GM21528 (cell line): ENCODE results near the gene GDNF.
A peak's percentile ranks its signal among the peaks of the same experiment; 100 is the strongest.

Experiments used
- ATAC-seq: cut with Tn5 transposase; IDR thresholded peaks from one replicate; pipeline ENCODE4 v1.9.1; 2021; ENCODE audit warnings: mild to moderate bottlenecking, moderate library complexity; ENCODE audit not compliant: unreplicated experiment, low FRiP score

GDNF gene

GRCh38 chr5:37849641-37850040, 9.8 kb upstream of the GDNF start:
- ATAC-seq: no peak

- peak; percentile 67 for ATAC-seq
Measured at GRCh38 chr5:37847978-37848425, 8.2 kb upstream of the GDNF start.

- ATAC-seq: no peak
Measured at GRCh38 chr5:37846786-37847310, 7.0 kb upstream of the GDNF start.

GRCh38 chr5:37844009-37844408, 4.2 kb upstream of the GDNF start:
- ATAC-seq: no peak

GRCh38 chr5:37842048-37842447, 2.2 kb upstream of the GDNF start:
- ATAC-seq: no peak

- ATAC-seq: no peak
Measured at GRCh38 chr5:37841203-37841602, 1.4 kb upstream of the GDNF start.

- no peak for ATAC-seq
Measured at GRCh38 chr5:37840053-37841034, 503 bp upstream of the GDNF start.

- ATAC-seq: no peak
Measured at GRCh38 chr5:37838933-37839341, 904 bp downstream of the GDNF start.

GRCh38 chr5:37838152-37838932, 1.5 kb downstream of the GDNF start:
- ATAC-seq: no peak

- ATAC-seq: peak; percentile 69
Measured at GRCh38 chr5:37837414-37838032, 2.3 kb downstream of the GDNF start.

- ATAC-seq: peak; percentile 15
Measured at GRCh38 chr5:37836592-37837413, 3.0 kb downstream of the GDNF start.

GRCh38 chr5:37836235-37836591, 3.6 kb downstream of the GDNF start:
- no peak for ATAC-seq

- ATAC-seq: no peak
Measured at GRCh38 chr5:37835380-37835973, 4.4 kb downstream of the GDNF start.

- ATAC-seq: no peak
Measured at GRCh38 chr5:37834542-37835379, 5.1 kb downstream of the GDNF start.

GRCh38 chr5:37833990-37834389, 5.9 kb downstream of the GDNF start:
- no peak for ATAC-seq

GRCh38 chr5:37831821-37832534, 7.9 kb downstream of the GDNF start:
- ATAC-seq: no peak

- no peak for ATAC-seq
Measured at GRCh38 chr5:37830348-37830747, 9.5 kb downstream of the GDNF start.

- no peak for ATAC-seq
Measured at GRCh38 chr5:37825334-37825915, 14.4 kb downstream of the GDNF start.
